IPS DF 6.9 (cell line): ENCODE data around the gene RAB11FIP4.

Source experiments
- DNase-seq: peaks from one replicate; pipeline ENCODE4 v3.0.0-alpha.2; 2013; ENCODE audit warnings: low read depth, low spot score
- H3K27ac ChIP-seq: one replicate; pipeline ENCODE4 v1.5.1; 2013; ENCODE audit warnings: low read length, control low read depth
- H3K27me3 ChIP-seq: 2 replicates; pipeline ENCODE4 v1.6.1; 2013; ENCODE audit warnings: mild to moderate bottlenecking, low read length; ENCODE audit not compliant: control insufficient read depth, insufficient read depth
- H3K36me3 ChIP-seq: 2 replicates; pipeline ENCODE4 v1.6.1; 2013; ENCODE audit warnings: low read length; ENCODE audit not compliant: control insufficient read depth, insufficient read depth
- H3K4me1 ChIP-seq: 2 replicates; pipeline ENCODE4 v1.6.1; 2013; ENCODE audit warnings: low read length; ENCODE audit not compliant: control insufficient read depth, insufficient read depth
- H3K4me3 ChIP-seq: 2 replicates; pipeline ENCODE4 v1.5.1; 2013; ENCODE audit warnings: mild to moderate bottlenecking, low read length
- H3K9me3 ChIP-seq: 2 replicates; pipeline ENCODE4 v1.6.1; 2013; ENCODE audit warnings: low read length, inconsistent platforms; ENCODE audit not compliant: control insufficient read depth, insufficient read depth
- WGBS: extraction: QIAGEN DNeasy Blood & Tissue Kit; methylation state at CpG from one replicate; pipeline ENCODE4 v1.1.7; 2013; ENCODE audit warnings: mixed read lengths, missing lambda C conversion rate; ENCODE audit not compliant: insufficient read length, insufficient coverage; 5-methylcytosine and 5-hydroxymethylcytosine counted together

RAB11FIP4 gene

GRCh38 chr17:31411707-31412285 is 20.3 kb downstream of the RAB11FIP4 start:
- Histone ChIP-seq H3K4me3 (no peak overlapping the region), H3K4me1 (peaks cover 5% of the 10 kb centered on the region), H3K9me3 (no peaks in the 10 kb centered on the region), H3K36me3 (no peaks in the 10 kb centered on the region), H3K27ac (no peak overlapping the region), H3K27me3 (no peaks in the 10 kb centered on the region)
- DNase-seq, result no peak
- no CpG with 5 or more reads among the region's 13 CpGs for WGBS

DNA sequence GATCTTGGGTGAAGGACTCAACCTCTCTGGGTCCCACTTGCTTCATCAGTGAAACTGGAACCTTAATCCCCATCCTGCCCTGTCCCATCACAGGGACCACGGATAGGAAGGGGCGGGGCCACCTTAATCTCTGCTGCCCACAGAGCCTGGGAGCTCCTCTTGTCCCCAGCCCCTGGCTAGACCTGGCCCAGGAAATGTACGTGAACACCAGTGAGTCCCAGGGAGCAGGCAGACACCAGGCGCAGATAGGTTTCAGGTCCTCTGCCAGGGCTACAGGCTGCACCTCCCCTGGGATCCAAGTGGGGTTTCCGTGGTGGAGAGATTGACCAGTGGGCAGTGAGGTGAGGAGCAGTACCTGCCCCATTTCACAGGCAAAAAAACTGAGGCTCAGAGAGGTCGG is 21.0 kb downstream of the RAB11FIP4 start:
- no peaks in the 10 kb centered on the region for H3K36me3 ChIP-seq
- no peak for DNase-seq
- H3K4me3 ChIP-seq, result no peak overlapping the region
- peaks cover 5% of the 10 kb centered on the region for H3K4me1 ChIP-seq
- H3K27ac ChIP-seq, result no peak overlapping the region
- no CpG with 5 or more reads among the region's 6 CpGs for WGBS
- no peaks in the 10 kb centered on the region for H3K27me3 ChIP-seq
- no peaks in the 10 kb centered on the region for H3K9me3 ChIP-seq

DNA sequence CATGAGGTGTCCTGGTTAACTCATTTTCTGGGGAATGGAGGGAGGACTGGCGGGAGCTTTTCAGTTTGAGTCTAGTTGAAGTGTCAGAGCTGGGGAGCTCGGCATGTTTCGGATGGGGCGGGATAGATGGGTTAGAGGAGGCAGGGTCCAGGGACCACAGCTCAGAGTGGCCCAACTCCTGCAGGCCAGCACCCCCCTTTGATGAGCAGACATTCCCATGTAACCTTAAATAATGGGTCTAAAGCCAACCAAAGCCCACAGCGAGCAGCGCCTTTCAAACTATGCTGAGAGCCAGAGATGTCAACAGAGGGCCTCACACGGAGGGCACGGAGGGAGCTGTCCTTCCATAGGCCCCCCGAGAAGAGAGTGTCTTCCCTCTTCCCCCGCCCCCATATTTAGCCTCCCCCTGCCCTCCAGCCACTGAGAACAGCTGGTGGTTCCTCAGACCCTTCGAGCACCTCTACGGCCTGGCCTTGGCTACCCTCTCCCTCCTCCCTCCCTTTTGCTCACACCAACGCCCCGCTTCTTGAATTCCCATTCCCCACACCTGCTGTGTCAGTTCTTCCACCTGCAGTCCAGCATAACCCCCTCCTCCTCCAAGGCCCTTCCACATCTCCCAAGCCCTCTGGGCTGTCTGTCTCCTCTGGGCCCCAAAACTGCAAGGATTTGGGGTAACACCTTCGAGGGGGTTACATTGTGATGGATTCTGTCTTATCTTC is 21.8 kb downstream of the RAB11FIP4 start:
- Histone ChIP-seq H3K4me1 (peaks cover 5% of the 10 kb centered on the region), H3K27me3 (no peaks in the 10 kb centered on the region), H3K27ac (no peak overlapping the region), H3K36me3 (no peaks in the 10 kb centered on the region), H3K9me3 (no peaks in the 10 kb centered on the region), H3K4me3 (no peak overlapping the region)
- WGBS, result no CpG with 5 or more reads among the region's 15 CpGs
- DNase-seq, result no peak

DNA sequence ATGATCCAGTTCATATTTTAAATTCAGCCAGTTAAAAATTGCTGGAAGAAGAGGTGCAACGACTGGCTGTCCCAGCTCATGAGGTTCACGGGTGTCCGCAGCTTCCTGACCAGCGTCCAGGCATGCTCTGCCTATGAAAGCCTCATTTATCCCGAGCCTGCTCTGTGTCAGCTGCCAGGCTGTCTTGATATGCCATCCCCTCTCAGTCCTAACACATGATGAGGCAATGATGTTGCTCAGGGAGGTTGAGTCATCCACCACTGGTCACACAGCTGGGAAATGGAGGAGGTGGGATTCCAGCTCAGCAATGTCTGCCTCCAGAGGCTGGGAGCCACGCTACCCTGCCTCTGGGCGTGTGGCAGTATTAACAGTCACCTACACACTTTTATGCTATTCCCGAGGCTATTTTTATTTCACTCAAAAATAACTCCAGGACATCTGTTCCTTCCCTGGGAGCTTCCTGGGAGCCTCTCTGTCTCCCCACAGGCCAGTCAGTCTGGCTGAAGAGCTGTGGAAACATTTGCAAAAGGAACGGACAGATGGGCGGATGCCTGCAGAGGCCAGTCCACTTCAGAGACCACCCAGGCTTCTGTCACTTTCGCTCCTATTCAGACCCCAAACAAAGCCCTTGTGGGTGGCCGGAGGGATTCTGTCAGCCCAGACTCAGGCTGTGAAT is 22.5 kb downstream of the RAB11FIP4 start:
- peaks cover 5% of the 10 kb centered on the region for H3K4me1 ChIP-seq
- no peaks in the 10 kb centered on the region for H3K27me3 ChIP-seq
- H3K4me3 ChIP-seq, result no peak overlapping the region
- no peaks in the 10 kb centered on the region for H3K36me3 ChIP-seq
- H3K9me3 ChIP-seq, result no peaks in the 10 kb centered on the region
- H3K27ac ChIP-seq, result no peak overlapping the region
- no CpG with 5 or more reads among the region's 12 CpGs for WGBS
- DNase-seq, result no peak

- H3K27ac ChIP-seq, result no peak overlapping the region
- WGBS, result no CpG with 5 or more reads among the region's 6 CpGs
- no peaks in the 10 kb centered on the region for H3K27me3 ChIP-seq
- H3K36me3 ChIP-seq, result no peaks in the 10 kb centered on the region
- H3K4me1 ChIP-seq, result peaks cover 5% of the 10 kb centered on the region
- no peaks in the 10 kb centered on the region for H3K9me3 ChIP-seq
- no peak for DNase-seq
- H3K4me3 ChIP-seq, result no peak overlapping the region
These were observed 23.1 kb downstream of the RAB11FIP4 start for GRCh38 chr17:31414550-31414918.

GRCh38 chr17:31415004-31415454 is 23.6 kb downstream of the RAB11FIP4 start:
- Histone ChIP-seq H3K27ac (no peak overlapping the region), H3K9me3 (no peaks in the 10 kb centered on the region), H3K27me3 (no peaks in the 10 kb centered on the region), H3K4me3 (no peak overlapping the region), H3K4me1 (peaks cover 5% of the 10 kb centered on the region), H3K36me3 (no peaks in the 10 kb centered on the region)
- no peak for DNase-seq
- no CpG with 5 or more reads among the region's 7 CpGs for WGBS

- H3K4me1 ChIP-seq, result peaks cover 5% of the 10 kb centered on the region
- H3K4me3 ChIP-seq, result no peak overlapping the region
- no peak for DNase-seq
- no CpG with 5 or more reads among the region's 22 CpGs for WGBS
- no peak overlapping the region for H3K27ac ChIP-seq
- no peaks in the 10 kb centered on the region for H3K9me3 ChIP-seq
- H3K36me3 ChIP-seq, result no peaks in the 10 kb centered on the region
- H3K27me3 ChIP-seq, result no peaks in the 10 kb centered on the region
These were observed 24.4 kb downstream of the RAB11FIP4 start for GRCh38 chr17:31415640-31416502.

DNA sequence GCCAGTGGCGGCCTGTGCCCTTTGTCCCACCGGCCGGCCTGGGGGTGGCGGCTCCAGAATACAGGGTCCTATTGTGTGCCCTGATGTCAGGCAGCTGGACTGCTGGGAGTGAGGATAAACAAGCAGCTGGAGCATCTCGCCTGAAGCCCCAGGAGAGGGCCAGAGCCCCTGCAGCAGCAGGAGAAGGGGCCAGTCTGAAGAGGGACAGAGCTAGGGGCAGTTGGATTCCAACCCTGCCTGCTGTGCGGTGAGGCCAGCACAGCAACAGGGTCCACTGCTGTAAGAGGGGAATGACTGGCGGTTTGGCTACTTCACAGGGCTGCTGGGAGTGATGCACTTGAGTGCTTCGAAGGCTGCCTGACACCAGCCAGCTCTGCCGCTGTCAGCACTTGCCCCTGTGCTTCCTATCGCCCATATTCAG is 25.0 kb downstream of the RAB11FIP4 start:
- no CpG with 5 or more reads among the region's 10 CpGs for WGBS

GRCh38 chr17:31417051-31417792 is 25.7 kb downstream of the RAB11FIP4 start:
- no peak for DNase-seq
- Histone ChIP-seq H3K27ac (no peak overlapping the region), H3K27me3 (no peaks in the 10 kb centered on the region), H3K4me1 (peaks cover 5% of the 10 kb centered on the region), H3K4me3 (no peak overlapping the region), H3K36me3 (no peaks in the 10 kb centered on the region), H3K9me3 (no peaks in the 10 kb centered on the region)
- WGBS, result no CpG with 5 or more reads among the region's 10 CpGs

More for the DNA sequence above, 25.0 kb downstream of the RAB11FIP4 start:
- H3K27me3 ChIP-seq, result no peaks in the 10 kb centered on the region
- H3K36me3 ChIP-seq, result no peaks in the 10 kb centered on the region
- no peak overlapping the region for H3K4me3 ChIP-seq
- no peaks in the 10 kb centered on the region for H3K9me3 ChIP-seq
- peaks cover 5% of the 10 kb centered on the region for H3K4me1 ChIP-seq
- no peak overlapping the region for H3K27ac ChIP-seq
- no peak for DNase-seq
